Adrenal gland (tissue), 12 donors: ENCODE measurements around the gene AGBL1. TPM values are rescaled to one million over a fixed set of nuclear protein-coding genes. Genes with fewer than 3 reads are reported as not detected.

Experiments
- DNase-seq, 7 donors: peaks; one replicate each; pipeline ENCODE4 v3.0.0-alpha.2; 2019 to 2020
- H3K27ac ChIP-seq, 5 donors: fragments of 200-600 bp; sonication (generic) in 4 of 5; 1 replicate in 3 of 5; 2 replicates in 2 of 5; pipeline versions ENCODE4 v1.5.1 to v1.8.0; 2016 to 2020; ENCODE audit warnings: mild to moderate bottlenecking in 1 of 5
- H3K27me3 ChIP-seq: fragments of 200-600 bp; 2 replicates; pipeline ENCODE4 v1.8.0; 2021
- H3K36me3 ChIP-seq, 2 donors: fragments of 200-600 bp; replicated peaks in 1 of 2; 1 replicate in 1 of 2; 2 replicates in 1 of 2; pipeline versions ENCODE4 v1.5.1 to v1.8.0; 2018 to 2022
- H3K4me1 ChIP-seq, 2 donors: fragments of 200-600 bp; replicated peaks in 1 of 2; 1 replicate in 1 of 2; 2 replicates in 1 of 2; pipeline versions ENCODE4 v1.5.1 to v1.8.0; 2018 to 2021
- H3K4me3 ChIP-seq, 4 donors: fragments of 200-600 bp; sonication (generic) in 3 of 4; one replicate each; pipeline ENCODE4 v1.5.1; 2016 to 2018
- H3K9me3 ChIP-seq, 3 donors: fragments of 200-600 bp; sonication (generic) in 1 of 3; replicated peaks in 1 of 3; 1 replicate in 2 of 3; 2 replicates in 1 of 3; pipeline versions ENCODE4 v1.5.1 to v1.8.0; 2016 to 2021
- CTCF ChIP-seq, 6 experiments: fragments of 450-650 bp in 4 of 6; fragments of 200-600 bp in 2 of 6; sonication (generic) in 1 of 6; IDR thresholded peaks; 1 replicate in 5 of 6; 2 replicates in 1 of 6; pipeline versions ENCODE4 v1.5.1 to v1.8.0; 2016 to 2021; ENCODE audit warnings: antibody characterized with exemption in 6 of 6, mild to moderate bottlenecking in 2 of 6, moderate library complexity in 1 of 6
- POLR2A ChIP-seq, 2 donors: fragments of 450-650 bp; IDR thresholded peaks; one replicate each; pipeline ENCODE4 v1.6.1; 2017; ENCODE audit warnings: antibody characterized with exemption in 2 of 2, mild to moderate bottlenecking in 2 of 2, moderate library complexity in 1 of 2
- WGBS, 4 donors: extraction: QIAGEN DNeasy Blood & Tissue Kit in 2 of 4; methylation state at CpG; one replicate each; pipeline versions ENCODE4 v1.1.5 to v1.1.7; 2013 to 2017; 5-methylcytosine and 5-hydroxymethylcytosine counted together
- intact Hi-C, 2 donors: fragments of 100-400 bp; cut with DNase I; formaldehyde crosslinking; loops; one replicate each; pipeline versions ENCODE4 v1.14.1 to v1.15.0; 2022 to 2023
- polyA plus RNA-seq, 3 donors: library from polyadenylated mRNA; stranded (reverse); fragments of 200-250 nt in 2 of 3; fragments of 350-450 nt in 1 of 3; fragmentation: Illumina TruSeq in 1 of 3; extraction: RNeasy Lipid Tissue Mini Kit (QIAGEN cat#74804) in 1 of 3; gene quantifications; one replicate each; pipeline ENCODE4 v1.2.3, GENCODE V29; 2013 to 2014
- total RNA-seq, 9 donors: library from RNA; depleted of rRNA in 4 of 9; stranded (reverse); fragments of >200 nt in 4 of 9; fragments of 120-200 nt in 1 of 9; fragmentation: NEBNext Ultra II Directional in 1 of 9; extraction: Animal tissue kit (Norgen Biotek cat#: 25700) in 1 of 9; gene quantifications; one replicate each; pipeline versions ENCODE4 v1.1.0 to v1.2.4, GENCODE V29; 2013 to 2023
- donor health status: healthy with polysubstance abuse.
- donor health status: Bipolar disorder and iron deficiency.
- donor health status: DM: yes; HTN: yes; CAD: no.
- donor health status: DM: no; HTN: no; CAD: no.
- donor health status: DM: no; HTN: no; CAD: no.
- donor health status: DM: yes; HTN: yes; CAD: no.

Gene AGBL1
- total and polyA plus RNA-seq, 12 donors, result 0.04 to 0.07 (median 0.06) TPM; not detected in 9

GRCh38 chr15:86615816-86616215, 536.1 kb downstream of the AGBL1 start:
- TF ChIP-seq CTCF (IDR thresholded peaks at IDR 0.05) (no peak), POLR2A (IDR thresholded peaks at IDR 0.05) (no peak)
- H3K9me3 ChIP-seq, result no peaks in the 10 kb centered on the region
- H3K27me3 ChIP-seq, result no peaks in the 10 kb centered on the region
- H3K27ac ChIP-seq, result no peak overlapping the region
- DNase-seq, result no peak
- H3K4me1 ChIP-seq, result no peaks in the 10 kb centered on the region
- 76 to 91% (median 82%) methylated on average over 3 of the region's 3 CpGs for WGBS, 4 donors
- no peak overlapping the region for H3K4me3 ChIP-seq
- intact Hi-C loops, result no loop called here
- no peaks in the 10 kb centered on the region for H3K36me3 ChIP-seq

GRCh38 chr15:86616771-86617170, 537.1 kb downstream of the AGBL1 start:
- H3K27me3 ChIP-seq, result no peaks in the 10 kb centered on the region
- no peaks in the 10 kb centered on the region for H3K9me3 ChIP-seq
- H3K27ac ChIP-seq, result no peak overlapping the region
- DNase-seq, result no peak
- H3K4me1 ChIP-seq, result no peaks in the 10 kb centered on the region
- H3K4me3 ChIP-seq, result no peak overlapping the region
- no peaks in the 10 kb centered on the region for H3K36me3 ChIP-seq
- no peak for TF ChIP-seq POLR2A (IDR thresholded peaks at IDR 0.05)
- TF ChIP-seq CTCF (IDR thresholded peaks at IDR 0.05), result no peak
- WGBS, 4 donors, result 53 to 75% (median 59%) methylated on average over 1 of the region's 1 CpG
- intact Hi-C loops, result no loop called here

- no peak for TF ChIP-seq POLR2A (IDR thresholded peaks at IDR 0.05)
- no peak for DNase-seq
- Histone ChIP-seq H3K36me3 (no peaks in the 10 kb centered on the region), H3K4me1 (peaks cover 0 to 4% of the 10 kb centered on the region in 2 donors), H3K27me3 (no peaks in the 10 kb centered on the region), H3K27ac (no peak overlapping the region), H3K4me3 (no peak overlapping the region), H3K9me3 (no peaks in the 10 kb centered on the region)
- 57 to 74% (median 63%) methylated on average over 5 of the region's 5 CpGs for WGBS, 4 donors
- intact Hi-C loops, result no loop called here
Observed at GRCh38 chr15:86620157-86620556, 540.5 kb downstream of the AGBL1 start.

GRCh38 chr15:86620641-86621349, 541.1 kb downstream of the AGBL1 start:
- intact Hi-C loops, result no loop called here
- no peaks in the 10 kb centered on the region for H3K9me3 ChIP-seq
- TF ChIP-seq CTCF (IDR thresholded peaks at IDR 0.05) (no peak), POLR2A (IDR thresholded peaks at IDR 0.05) (no peak)

GRCh38 chr15:86623236-86623635, 543.6 kb downstream of the AGBL1 start:
- TF ChIP-seq POLR2A (IDR thresholded peaks at IDR 0.05) (no peak), CTCF (IDR thresholded peaks at IDR 0.05) (no peak)
- Histone ChIP-seq H3K27me3 (no peaks in the 10 kb centered on the region), H3K36me3 (no peaks in the 10 kb centered on the region), H3K27ac (no peak overlapping the region), H3K9me3 (no peaks in the 10 kb centered on the region), H3K4me1 (peaks cover 0 to 4% of the 10 kb centered on the region in 2 donors), H3K4me3 (no peak overlapping the region)
- no peak for DNase-seq
- 56 to 74% (median 59%) methylated on average over 2 of the region's 2 CpGs for WGBS, 4 donors
- intact Hi-C loops, result no loop called here

More at GRCh38 chr15:86620641-86621349, 541.1 kb downstream of the AGBL1 start:
- H3K4me1 ChIP-seq, result peaks cover 0 to 4% of the 10 kb centered on the region in 2 donors
- H3K36me3 ChIP-seq, result no peaks in the 10 kb centered on the region
- H3K27me3 ChIP-seq, result no peaks in the 10 kb centered on the region
- DNase-seq, result no peak
- H3K27ac ChIP-seq, result no peak overlapping the region
- H3K4me3 ChIP-seq, result no peak overlapping the region
- 48 to 69% (median 64%) methylated on average over 8 of the region's 8 CpGs for WGBS, 4 donors
